ENCODE results near the gene GPS2.
"Not testable (repeated sequence)": the region's sequence is repeated elsewhere in the genome, so short reads cannot be mapped to it uniquely, and the experiment has no call there.

The GPS2 gene

DNA sequence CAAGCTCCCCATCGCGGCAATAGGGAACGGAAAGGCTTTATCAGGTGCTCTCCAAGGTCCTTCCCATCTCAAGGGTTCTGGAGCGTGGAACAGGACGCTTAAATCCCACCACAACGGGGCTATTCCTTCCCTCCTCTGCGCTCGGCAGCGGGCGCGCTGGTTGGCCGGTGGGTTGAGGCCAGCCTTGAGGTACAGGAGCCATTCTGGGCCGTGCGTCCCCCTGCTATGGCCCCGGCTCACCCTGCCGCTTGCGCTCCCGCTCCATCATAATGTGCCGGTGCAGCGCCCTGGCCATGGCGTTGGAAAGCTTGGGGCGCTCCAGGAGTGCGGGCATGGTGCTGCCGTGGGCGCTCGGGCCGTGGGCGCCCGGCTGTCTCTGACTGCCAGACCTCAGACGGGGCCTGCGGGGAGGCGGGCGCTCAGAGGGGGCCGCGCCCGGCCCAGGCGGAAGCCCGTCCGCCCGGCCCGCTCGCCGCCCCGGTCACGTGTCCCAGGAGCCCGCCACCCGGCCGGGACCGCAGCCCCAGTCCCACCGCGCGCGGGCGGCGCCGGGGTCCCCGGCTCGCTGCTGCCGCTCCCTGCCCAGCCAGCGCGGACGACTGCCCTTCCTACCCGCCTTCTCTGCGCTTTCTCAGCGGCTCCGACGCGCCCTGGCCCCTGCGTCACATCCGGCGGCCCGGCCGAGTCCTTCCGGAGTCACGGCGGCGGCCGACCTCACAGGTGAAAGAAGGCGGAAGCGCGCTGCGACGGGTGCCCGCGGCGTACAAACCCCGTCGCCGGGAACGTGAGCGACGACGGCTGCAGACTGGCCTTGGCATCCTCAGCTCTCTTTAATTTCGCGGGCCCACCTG is at the start of gene GPS2:
GPS2 (minus strand) TSS at position 642 of the 851 bp plus-strand sequence; CDS start at position 334, 308 bp downstream.
- no peak for FAIRE-seq

GRCh38 chr17:7363311-7363710 is 48.2 kb upstream of the GPS2 start:
- no peak for FAIRE-seq

DNA sequence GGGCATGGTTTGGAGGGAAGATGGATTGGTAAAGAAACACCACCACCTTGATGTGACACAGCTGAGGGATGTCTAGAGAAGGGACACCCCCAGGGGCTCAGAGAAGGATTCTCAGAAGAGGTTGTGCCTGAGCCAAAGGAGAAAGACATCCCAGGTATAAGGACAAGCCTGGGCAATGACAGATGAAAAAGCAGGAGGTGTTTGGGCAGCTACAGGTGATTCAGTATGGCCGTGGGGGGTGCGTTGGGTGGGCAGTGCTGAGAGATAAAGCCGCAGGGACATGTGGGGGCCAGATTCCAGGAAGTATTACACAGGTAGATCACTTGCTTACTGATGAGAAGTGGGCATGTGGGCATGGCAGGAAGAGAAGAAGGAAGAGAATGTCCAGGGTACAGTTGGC is 46.7 kb upstream of the GPS2 start:
- no peak for FAIRE-seq

- FAIRE-seq, result no peak
Measured at GRCh38 chr17:7357381-7357780, 42.2 kb upstream of the GPS2 start.

- no peak for FAIRE-seq
Measured at GRCh38 chr17:7356756-7357155, 41.6 kb upstream of the GPS2 start.

GRCh38 chr17:7356072-7356549 is 41.0 kb upstream of the GPS2 start:
- FAIRE-seq, result no peak

- FAIRE-seq, result no peak
Measured at GRCh38 chr17:7355573-7355972, 40.4 kb upstream of the GPS2 start.

GRCh38 chr17:7355053-7355452 is 39.9 kb upstream of the GPS2 start, which contains the start of gene TMEM95:
TMEM95 (plus strand) TSS chr17:7355156; CDS start chr17:7355205, 49 bp downstream.
- FAIRE-seq, result no peak

DNA sequence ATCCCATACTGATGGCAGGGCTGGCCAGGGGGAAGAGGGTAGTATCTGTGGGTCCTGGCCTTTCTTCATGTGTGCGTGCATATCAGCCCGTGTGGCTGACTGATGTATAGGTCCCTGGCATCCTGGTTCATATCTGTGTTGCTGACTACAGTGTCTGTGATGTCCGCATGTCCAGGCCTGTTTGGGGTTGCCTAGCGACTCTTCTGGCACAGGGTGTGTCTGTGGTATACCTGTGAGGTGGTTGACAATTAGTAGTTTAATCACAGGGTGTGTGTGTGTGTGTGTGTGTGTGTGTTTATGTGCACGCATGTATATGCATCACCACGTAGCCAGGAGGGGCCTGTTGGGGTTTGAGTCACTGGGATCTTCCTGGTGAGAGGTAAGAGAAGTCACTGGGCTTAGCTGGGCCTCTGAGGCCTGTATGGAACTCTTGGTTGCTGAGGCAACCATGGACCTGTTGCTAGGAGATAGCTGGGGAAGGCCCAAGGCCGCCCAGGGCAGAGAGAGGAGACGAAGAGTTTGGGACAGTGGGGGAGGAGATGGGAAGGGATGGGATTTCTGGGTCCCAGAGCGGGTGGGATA is 39.2 kb upstream of the GPS2 start:
- FAIRE-seq, result no peak

- FAIRE-seq, result no peak
Measured at GRCh38 chr17:7352910-7353635, 37.9 kb upstream of the GPS2 start.

DNA sequence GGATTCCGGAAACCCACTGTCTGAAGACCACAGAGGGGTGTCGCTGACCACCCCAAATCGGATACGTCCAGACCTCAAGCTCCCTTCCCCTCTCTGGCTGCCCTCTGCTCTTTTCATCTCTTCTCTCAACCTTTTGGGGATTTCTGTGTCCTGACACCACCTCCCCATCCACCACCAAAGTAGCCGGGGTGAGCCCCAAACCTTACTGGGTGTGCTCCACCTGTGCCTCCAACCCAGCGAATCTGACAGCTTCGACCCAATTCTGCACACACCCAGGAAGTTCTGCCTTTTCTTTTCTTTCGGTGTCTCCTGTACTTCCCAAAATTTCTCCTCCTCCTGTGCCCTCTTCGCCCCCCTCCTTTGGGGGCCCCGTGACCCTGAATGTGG is 37.3 kb upstream of the GPS2 start:
- no peak for FAIRE-seq

DNA sequence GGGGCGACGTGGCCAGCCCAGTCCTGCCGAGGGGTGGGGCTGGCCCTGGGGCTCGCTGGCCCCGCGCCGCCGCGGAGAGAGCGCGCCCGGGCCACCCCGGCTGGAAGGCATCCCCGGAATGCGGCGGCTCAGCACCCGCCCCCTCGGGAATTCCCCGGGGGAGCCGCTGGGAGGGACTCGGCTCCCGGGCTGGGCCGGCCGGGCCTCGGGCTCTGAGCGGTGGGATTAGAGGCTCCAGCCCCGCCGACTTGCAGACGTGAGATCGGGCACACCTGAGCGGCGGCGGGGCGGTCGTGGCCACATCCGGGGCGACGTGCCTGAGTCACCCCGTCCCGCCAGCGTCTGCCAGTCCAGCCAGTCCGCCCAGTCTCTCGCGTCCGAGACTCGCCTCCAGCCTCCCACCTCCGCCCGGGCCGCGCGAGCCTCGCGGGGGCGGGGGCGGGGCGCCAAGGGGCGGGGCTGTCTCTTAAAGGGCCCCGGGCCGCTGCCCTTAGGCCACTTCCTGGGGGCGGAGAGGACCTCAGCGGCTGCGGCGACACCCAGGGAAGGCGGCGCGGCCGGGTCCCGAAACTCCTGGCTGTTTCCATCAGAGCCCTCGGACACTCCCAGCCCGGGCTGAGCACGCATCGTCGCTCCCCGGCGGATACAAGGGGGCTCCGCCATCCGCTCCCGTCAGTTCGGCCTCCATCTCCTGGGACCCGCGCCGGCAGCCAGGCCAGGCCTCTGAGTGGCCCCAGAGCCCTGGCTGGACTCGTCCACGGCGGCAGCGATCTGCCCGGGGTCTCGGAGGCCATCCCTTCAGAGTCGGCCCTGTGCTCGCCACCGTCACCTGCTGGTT is 36.7 kb upstream of the GPS2 start, which contains the start of gene KCTD11:
KCTD11 (plus strand) TSS at position 498 of the 838 bp plus-strand sequence.
- FAIRE-seq, result no peak

DNA sequence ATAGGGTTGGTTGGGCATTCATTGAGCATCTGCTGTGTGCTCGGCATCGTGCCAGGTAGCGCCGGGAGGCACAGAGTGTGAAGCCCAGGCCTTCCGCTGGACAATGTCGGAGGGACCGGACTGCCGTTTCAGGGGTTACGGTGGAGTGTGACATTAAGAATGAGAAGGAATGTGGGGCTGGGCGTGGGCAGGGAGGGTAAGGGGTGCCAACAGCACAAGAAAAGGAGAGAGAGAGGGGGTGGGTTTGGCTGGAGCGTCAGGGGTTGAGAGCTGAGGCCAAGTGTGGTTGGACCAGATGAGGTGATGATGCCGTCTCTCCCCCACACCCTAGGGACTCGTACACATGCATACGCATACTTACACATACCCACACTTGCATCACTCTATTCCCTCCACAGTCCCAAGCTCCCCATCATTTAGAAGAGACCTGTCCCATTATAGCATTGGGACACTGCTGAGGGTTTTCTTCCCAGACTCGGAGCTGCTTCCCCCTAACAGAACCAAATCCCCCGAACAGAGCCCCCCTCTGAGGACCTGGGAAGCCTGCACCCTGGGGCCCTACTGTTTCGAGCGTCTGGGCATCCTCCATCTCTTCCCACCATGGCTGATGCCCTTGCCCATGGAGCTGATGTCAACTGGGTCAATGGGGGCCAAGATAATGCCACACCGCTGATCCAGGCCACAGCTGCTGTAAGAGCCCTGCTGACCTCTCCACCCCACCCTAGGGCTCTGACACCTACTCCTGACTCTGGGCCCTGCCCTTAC is 33.5 kb upstream of the GPS2 start:
- no peak for FAIRE-seq

GRCh38 chr17:7347630-7348477 is 32.7 kb upstream of the GPS2 start:
- FAIRE-seq, result no peak

- FAIRE-seq, result no peak
Measured at GRCh38 chr17:7346761-7347614, 31.8 kb upstream of the GPS2 start.

- FAIRE-seq, result no peak
Measured at GRCh38 chr17:7343250-7343649, 28.1 kb upstream of the GPS2 start.

DNA sequence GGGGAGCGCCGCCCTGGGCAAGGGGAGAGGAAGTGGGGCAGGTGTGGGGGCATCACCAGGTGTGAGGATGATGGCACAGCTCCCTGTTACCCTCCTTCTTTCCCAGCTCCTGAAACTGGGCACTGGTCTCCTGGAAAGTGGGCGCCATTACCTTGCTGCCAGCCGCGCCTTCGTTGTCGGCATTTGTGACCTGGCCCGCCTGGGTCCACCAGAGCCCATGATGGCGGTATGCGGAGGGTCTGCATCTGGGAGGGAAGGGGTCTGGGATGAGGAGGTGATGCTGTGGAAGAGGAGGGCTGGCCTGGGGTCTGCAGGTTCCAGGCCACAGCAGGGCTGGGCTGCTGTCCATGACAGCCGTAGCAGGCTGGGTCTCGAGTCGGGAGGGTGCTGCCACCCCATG is 26.7 kb upstream of the GPS2 start:
- no peak for FAIRE-seq

DNA sequence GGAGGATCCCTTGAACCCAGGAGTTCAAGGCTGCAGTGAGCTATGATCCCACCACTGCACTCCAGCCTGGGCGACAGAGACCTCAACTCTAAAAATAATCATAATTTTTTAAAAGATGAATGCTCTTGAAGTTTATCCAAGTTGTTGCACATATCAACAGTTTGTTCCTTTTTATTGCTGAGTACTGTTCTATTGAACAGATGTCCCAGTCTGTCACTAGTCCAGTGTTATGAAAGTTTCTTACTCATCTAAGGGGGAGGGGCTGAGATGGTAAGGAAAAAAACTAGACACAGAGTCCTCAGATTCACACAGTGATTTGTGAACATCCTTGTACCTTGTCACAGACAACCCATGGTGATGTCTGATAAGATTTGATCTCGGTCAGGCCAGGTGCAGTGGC is 25.0 kb upstream of the GPS2 start:
- no peak for FAIRE-seq

DNA sequence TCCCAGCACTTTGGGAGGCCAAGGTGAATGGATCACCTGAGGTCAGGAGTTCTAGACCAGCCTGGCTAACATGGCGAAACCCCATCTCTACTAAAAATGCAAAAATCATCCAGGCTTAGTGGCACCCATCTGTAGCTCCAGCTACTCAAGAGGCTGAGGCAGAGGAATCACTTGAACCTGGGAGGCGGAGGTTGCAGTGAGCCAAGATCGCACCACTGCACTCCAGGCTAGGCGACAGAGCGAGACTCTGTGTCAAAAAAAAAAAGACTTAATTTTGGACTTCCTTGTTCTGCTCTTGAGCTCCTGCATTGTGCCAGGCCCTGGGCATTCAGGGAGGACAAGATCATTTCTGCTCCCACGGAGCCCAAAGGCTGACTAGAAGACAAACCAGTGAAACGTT is 22.4 kb upstream of the GPS2 start:
- not testable (repeated sequence) for FAIRE-seq

All from A204.1 (cell line).